GM19463 (cell line): ENCODE data around the gene ETV6.

ENCODE experiments used
- ATAC-seq: cut with Tn5 transposase; IDR thresholded peaks from one replicate; pipeline ENCODE4 v1.9.1; 2021; ENCODE audit warnings: mild to moderate bottlenecking, moderate library complexity; ENCODE audit not compliant: unreplicated experiment

The ETV6 gene

GRCh38 chr12:11839091-11839641 lies 189.7 kb downstream of the ETV6 start:
- no peak for ATAC-seq

DNA sequence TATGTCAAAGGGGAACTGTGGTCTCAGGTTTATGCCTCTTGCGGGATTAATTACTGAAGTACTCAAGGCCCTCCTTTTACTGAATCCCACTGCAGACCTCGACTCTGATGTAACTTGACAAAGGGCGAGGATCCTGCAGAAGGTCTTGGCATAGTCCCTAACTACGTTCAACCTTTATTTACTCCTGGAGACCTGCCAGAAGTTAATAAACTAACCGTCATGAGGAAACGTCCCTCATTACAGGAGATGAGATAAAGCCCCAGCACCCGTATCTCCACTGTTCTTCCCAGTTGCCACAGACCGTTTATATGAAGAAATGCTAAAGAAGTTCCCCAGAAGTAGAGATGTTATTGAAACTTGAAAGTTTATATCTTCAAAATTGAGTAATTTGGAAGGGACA lies 190.9 kb downstream of the ETV6 start:
- no peak for ATAC-seq

- no peak for ATAC-seq
Observed at GRCh38 chr12:11846488-11846887, 197.0 kb downstream of the ETV6 start.

DNA sequence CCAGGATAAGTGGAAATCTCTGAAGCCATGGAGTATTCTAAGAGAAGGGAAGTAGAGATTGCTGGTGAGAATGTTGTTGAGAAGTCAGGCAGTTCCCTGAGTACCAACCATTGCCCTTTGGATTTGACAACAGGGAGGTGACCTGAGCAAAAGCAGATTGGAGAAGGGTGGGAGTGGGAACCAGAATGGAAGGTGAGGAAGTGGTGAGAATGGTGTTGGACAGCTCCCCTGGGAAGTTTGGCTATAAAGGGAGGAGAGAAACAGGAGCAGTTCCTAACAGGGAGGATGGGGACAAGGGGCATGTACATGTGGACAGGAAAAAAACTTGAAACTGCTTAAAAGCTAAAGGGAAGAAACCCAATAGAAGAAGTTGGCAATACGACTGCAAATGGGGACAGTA lies 198.1 kb downstream of the ETV6 start:
- ATAC-seq = no peak

- ATAC-seq = no peak
Observed at GRCh38 chr12:11849757-11850504, 200.5 kb downstream of the ETV6 start.

- no peak for ATAC-seq
Observed at GRCh38 chr12:11853126-11853525, 203.7 kb downstream of the ETV6 start.

GRCh38 chr12:11854011-11854499 lies 204.6 kb downstream of the ETV6 start:
- no peak for ATAC-seq

DNA sequence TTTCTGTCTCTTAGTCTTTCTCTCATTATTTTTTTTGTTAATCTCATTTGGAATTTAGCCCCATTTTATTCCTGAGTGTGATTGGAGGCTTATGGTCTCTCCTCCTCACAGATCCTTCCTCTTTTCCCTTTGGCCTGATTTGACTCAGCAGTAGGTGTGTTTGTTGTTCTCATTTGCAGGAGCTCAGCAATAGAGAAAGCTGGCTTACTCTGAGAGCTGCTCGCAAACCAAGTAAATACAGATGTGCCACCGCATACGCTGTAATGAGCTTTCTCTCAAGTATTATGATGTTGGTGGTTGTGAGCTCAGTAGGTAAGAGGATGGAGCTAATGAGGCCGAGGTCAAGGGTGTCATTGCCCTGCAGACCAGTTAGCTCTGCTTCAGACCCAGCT lies 206.5 kb downstream of the ETV6 start:
- ATAC-seq = peak; percentile 74

DNA sequence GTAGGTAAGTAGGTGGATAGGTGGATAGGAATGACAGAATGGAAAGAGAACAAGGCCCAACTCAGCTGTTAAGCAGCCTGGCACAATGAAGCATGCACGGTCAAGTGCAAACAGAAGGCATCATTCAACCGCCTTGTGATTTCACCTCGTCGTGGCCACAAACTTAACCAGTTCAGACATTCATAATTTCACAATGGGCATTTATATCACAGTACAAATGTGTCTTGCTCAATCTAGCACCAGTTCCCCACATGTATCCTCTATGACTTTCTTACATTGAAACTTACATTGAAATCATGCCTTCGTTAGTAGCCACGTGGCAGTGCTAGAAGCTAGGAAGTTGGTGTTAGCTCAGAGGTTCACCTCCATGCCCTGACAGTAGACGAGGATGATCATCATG lies 207.5 kb downstream of the ETV6 start:
- no peak for ATAC-seq

- ATAC-seq = no peak
Observed at GRCh38 chr12:11859705-11860425, 210.4 kb downstream of the ETV6 start.

- ATAC-seq = no peak
Observed at GRCh38 chr12:11861155-11861863, 211.8 kb downstream of the ETV6 start.

DNA sequence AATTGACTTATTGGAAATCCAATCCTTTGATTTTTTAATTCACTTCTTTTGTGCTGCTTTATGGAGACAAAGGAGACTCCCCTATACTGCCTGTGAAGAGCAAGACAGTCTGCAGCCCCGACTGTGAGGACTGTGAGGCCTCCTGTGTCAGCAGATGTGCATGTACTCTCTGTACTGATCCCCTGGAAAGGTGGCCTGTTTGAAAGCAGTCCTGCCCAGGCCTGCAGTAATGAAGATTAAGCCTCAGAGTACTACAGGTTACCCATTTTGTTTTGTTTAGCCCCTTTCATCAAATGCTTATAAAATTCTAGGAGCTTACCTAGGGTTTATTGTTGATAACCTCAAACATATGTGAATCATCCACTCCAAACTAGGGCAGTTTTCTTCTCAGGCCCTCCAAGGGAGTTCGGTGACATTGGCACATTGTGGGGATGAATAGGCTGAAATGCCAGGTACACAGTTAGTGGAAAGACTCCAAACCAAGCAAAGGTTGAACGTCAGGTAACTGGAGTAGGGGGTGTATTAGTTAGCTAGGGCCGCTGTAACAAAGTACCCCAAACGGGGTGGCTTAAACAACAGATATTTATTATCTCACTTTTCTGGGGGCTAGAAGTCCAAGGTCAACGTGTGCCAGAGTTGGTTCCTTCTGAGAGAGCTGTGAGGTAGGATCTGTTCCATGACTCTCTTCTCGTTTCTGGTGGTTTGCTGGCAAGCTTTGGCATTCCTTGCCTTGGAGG lies 212.6 kb downstream of the ETV6 start:
- no peak for ATAC-seq

DNA sequence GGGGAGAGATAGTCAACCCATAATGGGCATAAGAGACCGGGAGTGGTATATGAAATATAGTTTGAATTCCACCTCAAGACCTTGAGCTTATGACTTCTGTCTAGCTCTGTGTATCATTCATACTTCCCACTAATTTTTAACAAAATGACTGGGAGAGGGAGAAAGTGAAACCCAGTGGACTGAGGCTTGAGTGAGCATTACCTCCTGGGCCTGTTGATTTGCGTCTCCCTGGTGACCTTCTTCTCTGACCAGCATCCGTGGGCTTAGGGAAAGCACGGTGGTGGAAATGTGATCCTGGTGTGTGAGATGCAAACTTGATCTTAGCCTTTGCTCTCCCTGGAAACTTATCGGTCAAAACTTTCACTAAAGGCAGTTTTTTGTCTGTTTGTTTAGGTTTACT lies 213.3 kb downstream of the ETV6 start:
- peak; percentile 87 for ATAC-seq

DNA sequence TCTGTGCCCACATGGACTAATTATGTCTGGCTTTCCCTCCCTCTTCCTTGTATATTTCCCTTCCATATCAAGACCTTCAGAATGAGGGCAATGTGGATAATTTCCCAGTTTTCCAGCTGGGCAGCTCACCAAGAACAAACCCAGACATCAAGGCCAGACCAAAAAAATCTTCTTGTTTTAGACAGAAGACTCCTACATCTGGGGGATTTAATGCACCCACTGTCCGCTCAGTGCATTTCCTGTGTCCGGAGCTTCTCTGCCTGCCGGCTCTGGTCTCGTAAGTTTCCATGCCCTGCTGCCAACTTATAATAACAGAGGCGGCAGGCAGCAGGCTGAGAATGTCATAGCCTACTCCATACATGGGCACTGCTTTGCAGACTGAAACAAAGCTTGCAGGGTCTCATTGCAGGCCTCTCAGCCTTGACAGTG lies 214.0 kb downstream of the ETV6 start:
- ATAC-seq = no peak

DNA sequence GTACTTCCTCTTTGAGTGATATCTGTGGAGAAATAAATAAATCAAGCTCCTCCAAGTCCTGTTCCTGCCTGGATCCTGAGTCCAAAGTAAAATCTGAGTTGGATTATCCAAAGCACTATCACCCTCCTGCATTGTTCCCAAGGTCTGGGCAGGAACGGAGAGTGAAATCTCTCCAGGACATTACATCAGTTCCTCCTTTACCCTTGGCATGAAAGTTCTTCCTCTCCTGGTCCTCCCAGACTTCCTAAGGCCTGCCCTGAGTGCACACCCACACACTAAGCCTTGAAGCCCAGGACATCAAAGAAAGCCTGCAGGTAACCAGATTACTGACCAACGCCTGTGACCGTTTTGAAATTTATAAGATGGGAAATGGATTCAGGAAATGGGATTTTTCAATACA lies 214.5 kb downstream of the ETV6 start:
- no peak for ATAC-seq

GRCh38 chr12:11865824-11866223 lies 216.3 kb downstream of the ETV6 start:
- no peak for ATAC-seq

DNA sequence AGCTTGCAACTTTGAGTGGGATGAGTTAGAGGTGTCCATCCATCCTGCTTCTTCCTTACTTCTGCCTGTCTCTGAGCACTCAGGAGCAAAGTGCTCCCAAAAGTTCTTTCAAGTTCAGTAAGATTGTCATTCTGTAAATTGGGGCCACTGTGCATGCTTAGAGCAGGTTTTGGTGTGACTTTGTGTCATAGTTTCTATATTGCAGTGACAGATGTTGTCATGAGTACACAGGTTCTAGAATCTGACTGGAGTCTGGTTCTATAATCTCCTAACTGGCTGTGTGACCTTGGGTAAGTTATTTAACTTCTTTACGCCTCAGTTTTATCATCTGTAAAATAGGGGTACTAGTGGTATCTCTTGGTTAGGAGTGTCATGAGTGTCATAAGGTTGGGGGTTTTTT lies 218.6 kb downstream of the ETV6 start:
- ATAC-seq = no peak

DNA sequence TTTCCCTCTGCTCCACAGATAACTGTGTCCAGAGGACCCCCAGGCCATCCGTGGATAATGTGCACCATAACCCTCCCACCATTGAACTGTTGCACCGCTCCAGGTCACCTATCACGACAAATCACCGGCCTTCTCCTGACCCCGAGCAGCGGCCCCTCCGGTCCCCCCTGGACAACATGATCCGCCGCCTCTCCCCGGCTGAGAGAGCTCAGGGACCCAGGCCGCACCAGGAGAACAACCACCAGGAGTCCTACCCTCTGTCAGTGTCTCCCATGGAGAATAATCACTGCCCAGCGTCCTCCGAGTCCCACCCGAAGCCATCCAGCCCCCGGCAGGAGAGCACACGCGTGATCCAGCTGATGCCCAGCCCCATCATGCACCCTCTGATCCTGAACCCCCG lies 219.9 kb downstream of the ETV6 start:
- ATAC-seq = no peak

DNA sequence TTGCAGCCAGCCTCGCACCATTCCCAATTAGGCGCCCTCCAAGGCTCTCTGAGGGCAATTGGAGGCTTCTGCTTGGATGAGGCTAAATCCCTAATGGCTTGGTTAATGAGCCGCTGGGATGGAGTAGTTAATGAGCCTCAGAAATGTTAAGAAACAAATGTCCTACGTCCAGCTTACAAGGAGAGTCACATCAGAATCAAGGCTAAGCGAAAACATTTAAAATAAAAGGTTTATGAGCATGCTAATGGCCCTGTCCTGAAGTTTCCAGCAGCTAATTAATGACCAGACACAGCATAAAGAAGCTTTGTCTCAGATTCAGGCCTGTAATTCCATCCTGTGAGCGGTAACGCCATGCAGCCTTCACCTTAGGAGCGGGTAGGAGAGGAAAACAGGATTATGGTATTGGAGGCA lies 220.6 kb downstream of the ETV6 start:
- no peak for ATAC-seq

DNA sequence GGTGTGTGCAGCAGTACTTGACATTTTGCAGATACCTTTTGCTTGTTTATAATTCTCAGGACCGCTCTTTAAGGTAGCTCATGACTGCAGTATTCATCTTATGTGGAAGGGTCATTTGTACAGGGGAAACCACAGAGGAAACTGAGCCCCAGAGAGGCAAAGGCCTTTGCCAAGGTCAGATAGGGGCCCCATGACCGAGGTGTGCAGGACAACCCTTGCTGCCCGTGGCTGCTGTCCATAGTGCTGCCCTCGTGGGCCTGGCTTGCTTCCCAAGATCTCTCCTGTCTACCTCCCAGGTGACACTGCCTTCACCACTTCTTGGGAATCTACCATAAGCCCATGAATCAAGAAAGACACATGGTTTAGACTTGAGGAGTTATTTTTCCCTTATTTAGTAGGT lies 222.6 kb downstream of the ETV6 start:
- no peak for ATAC-seq
